H9 (cell line): ENCODE measurements around the gene CMSS1. TPM values are rescaled to one million over a fixed set of nuclear protein-coding genes. Genes with fewer than 3 reads are reported as not detected.

ENCODE experiments used
- DNase-seq: peaks from one replicate; pipeline ENCODE4 v3.0.0-alpha.2; 2017
- H2AFZ ChIP-seq: one replicate; pipeline ENCODE4 v1.6.1; 2013; ENCODE audit warnings: mild to moderate bottlenecking, low read length, control low read depth, moderate library complexity
- H2AK5ac ChIP-seq: 2 replicates; pipeline ENCODE4 v1.6.1; 2013; ENCODE audit warnings: low read length, control low read depth, mixed read lengths; ENCODE audit not compliant: insufficient read length
- H2BK120ac ChIP-seq: one replicate; pipeline ENCODE4 v1.6.1; 2013; ENCODE audit warnings: low read depth, mild to moderate bottlenecking, low read length, control low read depth, inconsistent platforms; ENCODE audit not compliant: poor library complexity, severe bottlenecking
- H2BK12ac ChIP-seq: 2 replicates; pipeline ENCODE4 v1.6.1; 2013; ENCODE audit warnings: low read length, control low read depth, mixed read lengths, low read depth; ENCODE audit not compliant: insufficient read length
- H2BK15ac ChIP-seq: 2 replicates; pipeline ENCODE4 v1.6.1; 2013; ENCODE audit warnings: low read depth, low read length, control low read depth
- H2BK20ac ChIP-seq: one replicate; pipeline ENCODE4 v1.6.1; 2013; ENCODE audit warnings: low read depth, mild to moderate bottlenecking, low read length, control low read depth, inconsistent platforms; ENCODE audit not compliant: poor library complexity, severe bottlenecking
- H2BK5ac ChIP-seq: 2 replicates; pipeline ENCODE4 v1.6.1; 2013; ENCODE audit warnings: low read length, control low read depth, mixed read lengths; ENCODE audit not compliant: insufficient read length
- H3K14ac ChIP-seq: 2 replicates; pipeline ENCODE4 v1.6.1; 2013; ENCODE audit warnings: low read length, control low read depth; ENCODE audit not compliant: insufficient read depth
- H3K18ac ChIP-seq: 2 replicates; pipeline ENCODE4 v1.6.1; 2013; ENCODE audit warnings: low read depth, mild to moderate bottlenecking, mixed read lengths, low read length, control low read depth; ENCODE audit not compliant: insufficient read length
- H3K23ac ChIP-seq: 2 replicates; pipeline ENCODE4 v1.6.1; 2013; ENCODE audit warnings: low read length, control low read depth, mixed read lengths, low read depth; ENCODE audit not compliant: insufficient read length
- H3K23me2 ChIP-seq: 2 replicates; pipeline ENCODE4 v1.6.1; 2013; ENCODE audit warnings: low read depth, mild to moderate bottlenecking, mixed read lengths, low read length, control low read depth; ENCODE audit not compliant: insufficient read length, poor library complexity, severe bottlenecking
- H3K27ac ChIP-seq: 2 replicates; pipeline ENCODE4 v1.5.1; 2013; ENCODE audit warnings: low read length, control low read depth, mixed read lengths, low read depth; ENCODE audit not compliant: insufficient read length
- H3K27me3 ChIP-seq: 2 replicates; pipeline ENCODE4 v1.6.1; 2013; ENCODE audit warnings: low read length, control low read depth, inconsistent platforms; ENCODE audit not compliant: insufficient read depth
- H3K4ac ChIP-seq: 2 replicates; pipeline ENCODE4 v1.6.1; 2013; ENCODE audit warnings: low read depth, mild to moderate bottlenecking, control low read depth, inconsistent platforms, low read length, moderate library complexity
- H3K4me1 ChIP-seq: 2 replicates; pipeline ENCODE4 v1.6.1; 2013; ENCODE audit warnings: low read length, control low read depth, inconsistent platforms; ENCODE audit not compliant: insufficient read depth
- H3K4me2 ChIP-seq: 2 replicates; pipeline ENCODE4 v1.6.1; 2013; ENCODE audit warnings: low read length, control low read depth, mixed read lengths; ENCODE audit not compliant: insufficient read length, insufficient read depth
- H3K56ac ChIP-seq: 2 replicates; pipeline ENCODE4 v1.6.1; 2013; ENCODE audit warnings: low read depth, mild to moderate bottlenecking, mixed read lengths, low read length, control low read depth; ENCODE audit not compliant: insufficient read length
- H3K79me1 ChIP-seq: 2 replicates; pipeline ENCODE4 v1.6.1; 2013; ENCODE audit warnings: low read depth, mild to moderate bottlenecking, moderate library complexity, low read length, control low read depth, inconsistent platforms; ENCODE audit not compliant: insufficient read depth, poor library complexity, severe bottlenecking
- H3K79me2 ChIP-seq: 2 replicates; pipeline ENCODE4 v1.6.1; 2013; ENCODE audit warnings: low read length, control low read depth, inconsistent platforms; ENCODE audit not compliant: insufficient read depth
- H3K9ac ChIP-seq: 2 replicates; pipeline ENCODE4 v1.6.1; 2013; ENCODE audit warnings: low read length, control low read depth, mixed read lengths; ENCODE audit not compliant: insufficient read length; ENCODE audit errors: extremely low read depth
- H3K9me3 ChIP-seq: one replicate; pipeline ENCODE4 v1.6.1; 2013; ENCODE audit warnings: low read depth, low read length, inconsistent platforms; ENCODE audit not compliant: control insufficient read depth
- H3T11ph ChIP-seq: one replicate; pipeline ENCODE4 v1.6.1; 2013; ENCODE audit warnings: mild to moderate bottlenecking, low read length, control low read depth, inconsistent platforms
- H4K20me1 ChIP-seq: one replicate; pipeline ENCODE4 v1.6.1; 2013; ENCODE audit not compliant: control insufficient read depth, insufficient read length, insufficient read depth
- H4K5ac ChIP-seq: 2 replicates; pipeline ENCODE4 v1.6.1; 2013; ENCODE audit warnings: low read depth, mild to moderate bottlenecking, mixed read lengths, low read length, control low read depth; ENCODE audit not compliant: insufficient read length
- H4K8ac ChIP-seq: replicated peaks from 2 replicates; pipeline ENCODE4 v1.6.1; 2013; ENCODE audit warnings: low read length, control low read depth, mixed read lengths, low read depth; ENCODE audit not compliant: insufficient read length
- H4K91ac ChIP-seq: 2 replicates; pipeline ENCODE4 v1.6.1; 2013; ENCODE audit warnings: low read depth, mild to moderate bottlenecking, moderate library complexity, mixed read lengths, low read length, control low read depth; ENCODE audit not compliant: insufficient read length
- H3K27ac Mint-ChIP-seq, 3 experiments: 2 replicates in 2 of 3; 3 replicates in 1 of 3; pipeline ENCODE4 v1.8.0; 2020 to 2021; ENCODE audit warnings: mixed read lengths in 3 of 3, mild to moderate bottlenecking in 1 of 3, moderate library complexity in 1 of 3
- H3K27me3 Mint-ChIP-seq: 2 replicates; pipeline ENCODE4 v1.8.0; 2021; ENCODE audit warnings: low read depth, mild to moderate bottlenecking, moderate library complexity, mixed read lengths
- H3K36me3 Mint-ChIP-seq, 3 experiments: 2 replicates in 2 of 3; 3 replicates in 1 of 3; pipeline ENCODE4 v1.8.0; 2020 to 2021; ENCODE audit warnings: low read depth in 3 of 3, mixed read lengths in 3 of 3; ENCODE audit not compliant: insufficient read depth in 1 of 3
- H3K4me1 Mint-ChIP-seq, 2 experiments: 2 replicates each; pipeline ENCODE4 v1.8.0; 2020; ENCODE audit warnings: mixed read lengths in 2 of 2
- H3K4me3 Mint-ChIP-seq, 2 experiments: 2 replicates in 1 of 2; 3 replicates in 1 of 2; pipeline ENCODE4 v1.8.0; 2020 to 2021; ENCODE audit warnings: mild to moderate bottlenecking in 2 of 2, mixed read lengths in 2 of 2, moderate library complexity in 1 of 2
- H3K9me3 Mint-ChIP-seq, 2 experiments: 2 replicates in 1 of 2; 3 replicates in 1 of 2; pipeline ENCODE4 v1.8.0; 2020; ENCODE audit warnings: mild to moderate bottlenecking in 2 of 2, mixed read lengths in 2 of 2, moderate library complexity in 1 of 2
- CTCF ChIP-seq: fragments of 200-600 bp; sonication (generic); conservative IDR thresholded peaks from 3 replicates; pipeline ENCODE4 v1.8.0; 2021; ENCODE audit warnings: antibody characterized with exemption, mild to moderate bottlenecking
- WGBS: extraction: QIAGEN DNeasy Blood & Tissue Kit; methylation state at CpG from one replicate; pipeline ENCODE4 v1.1.7; 2013; ENCODE audit warnings: missing lambda C conversion rate, low lambda C conversion rate, mixed read lengths; ENCODE audit not compliant: insufficient read length; ENCODE audit errors: extremely low coverage; 5-methylcytosine and 5-hydroxymethylcytosine counted together
- total RNA-seq: library from RNA; stranded (reverse); gene quantifications from 2 replicates; pipeline ENCODE4 v1.2.1, GENCODE V29; 2021

CMSS1 gene
- total RNA-seq, 1 experiment from 2014 or later: 61.8 TPM

- H3K23me2 ChIP-seq: no peaks in the 10 kb centered on the region
- no peak overlapping the region for H3K4ac ChIP-seq
- no peaks in the 10 kb centered on the region for H4K20me1 ChIP-seq
- no peak overlapping the region for H3K9ac ChIP-seq
- Mint-ChIP-seq H3K4me1 (peaks cover 0 to 6% of the 10 kb centered on the region in 2 experiments; a peak in 2 of 4 replicates), H3K27me3 (peaks cover 3% of the 10 kb centered on the region), H3K4me3 (no peak overlapping the region), H3K9me3 (peaks cover 6 to 9% of the 10 kb centered on the region in 2 experiments; a peak in 3 of 5 replicates), H3K27ac (no peak overlapping the region), H3K36me3 (peaks cover 0 to 5% (median 2%) of the 10 kb centered on the region in 3 experiments; a peak in 3 of 7 replicates)
- H3K9me3 ChIP-seq: no peaks in the 10 kb centered on the region
- H4K5ac ChIP-seq: no peak overlapping the region
- H4K91ac ChIP-seq: no peak overlapping the region
- H3K4me2 ChIP-seq: no peak overlapping the region
- no peaks in the 10 kb centered on the region for H3K27me3 ChIP-seq
- H3K14ac ChIP-seq: no peak overlapping the region
- WGBS: no CpG with 5 or more reads among the region's 5 CpGs
- H3T11ph ChIP-seq: no peak overlapping the region
- TF ChIP-seq CTCF: no peak
- no peak for DNase-seq
- H2BK12ac ChIP-seq: no peak overlapping the region
- H3K23ac ChIP-seq: no peak overlapping the region
- H3K4me1 ChIP-seq: no peaks in the 10 kb centered on the region; the same call in 1 of the 2 replicates
- H4K8ac ChIP-seq: no peak overlapping the region
- H3K79me1 ChIP-seq: no peaks in the 10 kb centered on the region
- H2BK5ac ChIP-seq: no peak overlapping the region
- H3K27ac ChIP-seq: no peak overlapping the region
- H2AFZ ChIP-seq: no peak overlapping the region
- H2BK15ac ChIP-seq: no peak overlapping the region
- no peak overlapping the region for H3K18ac ChIP-seq
- no peak overlapping the region for H2BK20ac ChIP-seq
- H2BK120ac ChIP-seq: no peak overlapping the region
- H3K56ac ChIP-seq: no peak overlapping the region
- H2AK5ac ChIP-seq: no peak overlapping the region
- H3K79me2 ChIP-seq: no peaks in the 10 kb centered on the region
Observed at GRCh38 chr3:100195375-100195774, 377.7 kb downstream of the CMSS1 start.
